NCI-H2081 (cell line): ENCODE data around the gene NLRC4.
"Not testable (repeated sequence)": the region's sequence is repeated elsewhere in the genome, so short reads cannot be mapped to it uniquely, and the experiment has no call there.

Source experiments
- DNase-seq, 2 experiments: peaks; one replicate each; lab custom pipeline; 2025; lab: John Stamatoyannopoulos, UW

The NLRC4 gene, protein sequence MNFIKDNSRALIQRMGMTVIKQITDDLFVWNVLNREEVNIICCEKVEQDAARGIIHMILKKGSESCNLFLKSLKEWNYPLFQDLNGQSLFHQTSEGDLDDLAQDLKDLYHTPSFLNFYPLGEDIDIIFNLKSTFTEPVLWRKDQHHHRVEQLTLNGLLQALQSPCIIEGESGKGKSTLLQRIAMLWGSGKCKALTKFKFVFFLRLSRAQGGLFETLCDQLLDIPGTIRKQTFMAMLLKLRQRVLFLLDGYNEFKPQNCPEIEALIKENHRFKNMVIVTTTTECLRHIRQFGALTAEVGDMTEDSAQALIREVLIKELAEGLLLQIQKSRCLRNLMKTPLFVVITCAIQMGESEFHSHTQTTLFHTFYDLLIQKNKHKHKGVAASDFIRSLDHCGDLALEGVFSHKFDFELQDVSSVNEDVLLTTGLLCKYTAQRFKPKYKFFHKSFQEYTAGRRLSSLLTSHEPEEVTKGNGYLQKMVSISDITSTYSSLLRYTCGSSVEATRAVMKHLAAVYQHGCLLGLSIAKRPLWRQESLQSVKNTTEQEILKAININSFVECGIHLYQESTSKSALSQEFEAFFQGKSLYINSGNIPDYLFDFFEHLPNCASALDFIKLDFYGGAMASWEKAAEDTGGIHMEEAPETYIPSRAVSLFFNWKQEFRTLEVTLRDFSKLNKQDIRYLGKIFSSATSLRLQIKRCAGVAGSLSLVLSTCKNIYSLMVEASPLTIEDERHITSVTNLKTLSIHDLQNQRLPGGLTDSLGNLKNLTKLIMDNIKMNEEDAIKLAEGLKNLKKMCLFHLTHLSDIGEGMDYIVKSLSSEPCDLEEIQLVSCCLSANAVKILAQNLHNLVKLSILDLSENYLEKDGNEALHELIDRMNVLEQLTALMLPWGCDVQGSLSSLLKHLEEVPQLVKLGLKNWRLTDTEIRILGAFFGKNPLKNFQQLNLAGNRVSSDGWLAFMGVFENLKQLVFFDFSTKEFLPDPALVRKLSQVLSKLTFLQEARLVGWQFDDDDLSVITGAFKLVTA

GRCh38 chr2:32264422-32265105 is at the start of gene NLRC4:
Gene NLRC4, minus strand, starts transcription at chr2:32264886. Its CDS starts 8,111 bp downstream, at chr2:32256775.
- no peak for DNase-seq

DNA sequence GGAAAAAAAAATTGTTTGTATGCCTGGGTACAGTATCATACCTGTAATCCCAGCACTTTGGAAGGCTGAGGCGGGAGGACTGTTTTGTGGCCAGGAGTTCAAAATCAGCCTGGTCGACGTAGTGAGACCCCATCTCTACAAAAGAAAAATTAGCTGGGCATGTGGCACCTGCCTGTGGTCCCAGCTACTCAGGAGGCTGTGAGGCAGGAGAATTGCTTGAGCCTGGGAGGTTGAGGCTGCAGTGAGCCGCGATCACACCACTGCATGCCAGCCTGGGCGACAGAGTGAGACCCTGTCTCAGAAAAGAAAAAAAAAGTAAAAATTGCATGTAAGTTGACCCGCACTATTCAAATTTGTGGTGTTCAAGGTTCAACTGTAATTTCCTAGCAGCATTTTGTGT is 45.9 kb upstream of the NLRC4 start:
- no peak for DNase-seq

- not testable (repeated sequence) for DNase-seq
These were observed 29.4 kb upstream of the NLRC4 start for GRCh38 chr2:32293966-32294562.

DNA sequence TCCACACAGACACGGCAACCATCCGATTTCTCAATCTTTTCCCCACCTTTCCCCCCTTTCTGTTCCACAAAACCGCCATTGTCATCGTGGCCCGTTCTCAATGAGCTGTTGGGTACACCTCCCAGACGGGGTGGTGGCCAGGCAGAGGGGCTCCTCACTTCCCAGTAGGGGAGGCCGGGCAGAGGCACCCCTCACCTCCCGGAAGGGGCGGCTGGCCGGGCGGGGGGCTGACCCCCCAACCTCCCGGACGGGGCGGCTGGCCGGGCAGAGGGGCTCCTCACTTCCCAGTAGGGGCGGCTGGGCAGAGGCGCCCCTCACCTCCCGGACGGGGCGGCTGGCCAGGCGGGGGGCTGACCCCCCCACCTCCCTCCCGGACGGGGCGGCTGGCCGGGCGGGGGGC is 28.8 kb upstream of the NLRC4 start:
- DNase-seq = not testable (repeated sequence)

DNA sequence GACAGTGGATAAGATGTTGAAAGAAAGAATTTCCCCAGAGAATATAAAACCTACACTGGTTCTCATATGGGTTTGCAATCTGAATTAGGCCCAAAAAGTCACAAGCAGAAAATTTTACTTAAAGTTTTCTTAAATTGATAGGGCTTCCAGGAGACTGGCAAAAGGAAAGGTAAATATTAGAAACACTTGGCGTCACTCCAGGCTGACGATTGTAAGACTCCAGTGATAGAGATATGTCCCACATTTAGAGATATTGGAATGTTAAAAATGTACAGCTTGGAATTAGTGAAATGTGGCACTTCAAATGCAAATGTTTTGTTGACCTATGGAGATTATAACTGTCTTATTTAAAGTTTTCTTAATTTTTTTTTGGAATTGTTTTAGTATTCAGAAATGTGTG is 27.1 kb upstream of the NLRC4 start:
- no peak for DNase-seq

- DNase-seq = no peak
These were observed 25.3 kb upstream of the NLRC4 start for GRCh38 chr2:32290000-32290339.

- DNase-seq = no peak
These were observed 24.7 kb upstream of the NLRC4 start for GRCh38 chr2:32289165-32289999.

- DNase-seq = no peak
These were observed 19.6 kb upstream of the NLRC4 start for GRCh38 chr2:32284321-32284720.

GRCh38 chr2:32278478-32278853 is 13.8 kb upstream of the NLRC4 start:
- no peak for DNase-seq

DNA sequence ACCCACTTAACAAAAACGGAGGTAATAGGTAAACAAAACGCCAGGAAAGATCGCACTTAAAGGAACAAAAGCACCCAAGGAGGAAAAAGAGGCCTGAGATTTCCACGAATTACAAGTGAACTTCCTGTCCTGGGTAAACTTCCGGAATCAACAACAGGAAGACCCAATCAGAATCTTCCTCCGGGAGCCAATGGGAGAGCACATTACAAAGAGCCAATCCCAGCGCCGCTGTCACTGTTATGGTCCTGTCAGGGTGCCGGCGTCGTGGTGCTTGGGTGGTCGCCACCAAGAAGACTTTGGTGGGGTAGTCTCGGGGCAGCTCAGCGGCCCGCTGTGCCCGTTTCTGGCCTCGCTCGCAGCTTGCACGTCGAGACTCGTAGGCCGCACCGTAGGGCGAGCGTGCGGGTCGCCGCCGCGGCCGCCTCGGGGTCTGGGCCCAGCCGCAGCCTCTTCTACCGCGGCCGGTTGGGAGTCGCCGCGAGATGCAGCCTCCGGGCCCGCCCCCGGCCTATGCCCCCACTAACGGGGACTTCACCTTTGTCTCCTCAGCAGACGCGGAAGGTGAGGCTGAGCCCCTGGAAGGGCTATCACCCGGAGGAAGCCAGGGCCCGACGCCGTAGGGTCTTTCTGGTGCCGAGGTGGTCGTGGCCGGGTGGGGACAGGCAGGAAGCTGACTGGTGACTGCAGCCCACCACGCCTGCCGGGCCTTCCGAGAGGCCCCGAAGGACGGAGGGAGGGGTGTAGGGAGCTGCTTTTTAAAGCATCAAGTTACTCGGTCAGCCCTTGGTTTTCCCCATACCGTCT is 13.2 kb upstream of the NLRC4 start, which contains the start of gene YIPF4:
Gene YIPF4 (plus strand): TSS at position 231 of the 804 bp plus-strand sequence. CDS start 252 bp downstream, at position 483.
- peak; percentile 87 to 94 for DNase-seq

GRCh38 chr2:32277363-32277673 is 12.6 kb upstream of the NLRC4 start:
- DNase-seq = no peak

DNA sequence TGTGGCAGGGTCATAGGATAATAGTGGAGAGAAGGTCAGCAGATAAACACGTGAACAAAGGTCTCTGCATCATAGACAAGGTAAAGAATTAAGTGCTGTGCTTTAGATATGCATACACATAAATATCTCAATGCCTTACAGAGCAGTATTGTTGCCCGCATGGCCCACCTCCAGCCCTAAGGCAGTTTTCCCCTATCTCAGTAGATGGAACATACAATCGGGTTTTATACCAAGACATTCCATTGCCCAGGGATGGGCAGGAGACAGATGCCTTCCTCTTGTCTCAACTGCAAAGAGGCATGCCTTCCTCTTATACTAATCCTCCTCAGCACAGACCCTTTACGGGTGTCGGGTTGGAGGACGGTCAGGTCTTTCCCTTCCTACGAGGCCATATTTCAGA is 11.1 kb upstream of the NLRC4 start:
- DNase-seq = not testable (repeated sequence)

DNA sequence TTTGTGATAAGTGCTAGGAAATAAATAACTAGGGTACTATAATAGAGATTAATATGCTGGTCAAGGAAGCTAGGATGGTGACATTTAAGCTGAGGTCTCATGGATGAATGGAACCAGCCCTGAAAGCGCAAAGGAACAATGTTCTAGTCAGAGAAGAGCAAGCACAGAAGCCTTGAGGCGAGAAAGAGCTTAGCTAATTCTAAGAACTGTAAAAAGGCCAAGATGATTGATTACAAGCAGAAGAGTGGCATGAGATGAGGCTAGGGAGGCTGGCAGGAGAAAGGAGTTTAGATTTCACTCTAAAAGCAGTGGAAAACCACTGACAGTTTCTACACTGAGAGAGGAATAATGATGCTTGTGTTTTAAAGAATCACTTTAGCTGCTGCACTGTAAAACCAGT is 9.6 kb upstream of the NLRC4 start:
- no peak for DNase-seq

- DNase-seq = no peak
These were observed 7.6 kb upstream of the NLRC4 start for GRCh38 chr2:32272279-32272678.

- no peak for DNase-seq
These were observed 6.4 kb upstream of the NLRC4 start for GRCh38 chr2:32271063-32271462.

DNA sequence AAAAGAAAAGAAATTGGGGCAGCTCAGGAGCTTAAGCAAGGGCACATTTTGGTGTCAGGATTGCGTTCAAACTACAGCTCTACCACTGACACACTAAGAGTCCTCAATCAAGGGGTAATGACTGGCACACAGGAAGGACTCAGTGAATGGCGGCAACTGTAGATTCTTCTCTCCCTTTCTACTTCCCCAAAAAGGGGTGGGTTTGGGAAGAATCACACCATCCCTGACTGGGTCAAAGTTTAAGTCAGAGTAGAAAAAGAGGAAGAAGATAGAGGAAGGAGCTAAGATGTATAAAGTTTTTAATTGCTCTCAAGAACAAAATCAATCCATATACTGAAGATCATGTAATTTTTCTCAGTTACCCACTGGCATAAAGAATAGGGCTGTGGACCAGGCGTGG is 2.6 kb downstream of the NLRC4 start:
- no peak for DNase-seq

DNA sequence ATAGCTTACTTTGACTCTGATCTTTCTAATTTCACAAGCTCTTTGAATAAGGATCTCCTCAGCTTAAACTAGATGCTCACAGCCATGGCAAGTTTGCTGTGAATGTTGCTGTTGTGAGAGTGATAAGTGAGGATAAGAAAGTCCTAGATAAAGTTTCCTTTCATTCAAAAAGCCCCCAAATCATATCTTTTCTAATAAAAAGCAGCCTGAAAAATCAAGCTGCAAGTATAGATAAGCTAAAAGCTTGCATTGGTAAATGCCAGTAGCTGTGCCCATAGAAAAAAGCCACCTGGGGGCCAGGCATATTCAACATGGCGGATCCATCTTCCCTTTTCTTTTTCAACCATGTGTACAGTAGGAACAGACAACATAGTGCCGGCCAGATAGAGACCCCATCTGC is 4.3 kb downstream of the NLRC4 start:
- DNase-seq = no peak

DNA sequence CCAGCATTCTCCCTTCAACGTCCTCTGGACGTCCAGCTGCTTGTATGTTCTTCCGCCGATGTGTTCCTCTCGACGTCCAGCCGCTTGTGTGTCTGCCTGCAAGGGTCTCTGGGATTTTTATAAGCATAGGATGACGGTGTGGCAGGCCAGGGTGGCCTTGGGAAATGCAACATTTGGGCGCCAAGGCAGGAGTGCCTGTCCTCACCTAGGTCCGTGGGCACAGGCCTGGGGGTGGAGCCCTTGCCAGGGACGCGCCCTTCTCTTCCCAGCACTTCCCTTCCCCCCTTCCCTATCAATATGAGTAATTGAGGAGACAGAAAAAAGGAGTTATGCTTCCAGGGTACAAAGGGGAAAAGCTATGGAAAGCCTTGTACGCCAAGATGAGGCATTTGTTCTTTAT is 6.4 kb downstream of the NLRC4 start:
- no peak for DNase-seq

GRCh38 chr2:32250290-32250689 is 14.4 kb downstream of the NLRC4 start:
- DNase-seq = no peak

DNA sequence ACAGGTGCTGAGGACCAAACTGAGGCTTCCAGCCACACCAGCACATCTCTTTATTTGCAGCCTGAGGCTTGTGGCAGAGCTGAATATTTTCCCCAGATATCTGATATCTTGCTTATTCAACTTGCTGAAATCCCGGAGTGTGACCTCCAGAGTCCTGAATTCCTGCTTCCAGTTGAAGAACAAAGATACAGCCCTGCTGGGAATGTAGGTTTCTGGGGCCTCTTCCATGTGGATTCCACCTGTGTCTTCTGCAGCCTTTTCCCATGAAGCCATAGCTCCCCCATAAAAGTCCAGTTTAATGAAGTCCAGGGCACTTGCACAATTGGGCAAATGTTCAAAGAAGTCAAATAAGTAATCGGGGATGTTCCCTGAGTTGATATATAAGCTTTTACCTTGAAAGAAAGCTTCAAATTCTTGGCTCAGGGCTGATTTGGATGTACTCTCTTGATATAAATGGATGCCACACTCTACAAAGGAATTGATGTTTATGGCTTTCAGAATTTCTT is 14.9 kb downstream of the NLRC4 start:
- no peak for DNase-seq
